GM21723 (cell line): ENCODE results near the gene HHIP.

Experiments used
- ATAC-seq: cut with Tn5 transposase; IDR thresholded peaks from one replicate; pipeline ENCODE4 v1.9.1; 2021; ENCODE audit warnings: mild to moderate bottlenecking, moderate library complexity; ENCODE audit not compliant: unreplicated experiment

Gene HHIP

DNA sequence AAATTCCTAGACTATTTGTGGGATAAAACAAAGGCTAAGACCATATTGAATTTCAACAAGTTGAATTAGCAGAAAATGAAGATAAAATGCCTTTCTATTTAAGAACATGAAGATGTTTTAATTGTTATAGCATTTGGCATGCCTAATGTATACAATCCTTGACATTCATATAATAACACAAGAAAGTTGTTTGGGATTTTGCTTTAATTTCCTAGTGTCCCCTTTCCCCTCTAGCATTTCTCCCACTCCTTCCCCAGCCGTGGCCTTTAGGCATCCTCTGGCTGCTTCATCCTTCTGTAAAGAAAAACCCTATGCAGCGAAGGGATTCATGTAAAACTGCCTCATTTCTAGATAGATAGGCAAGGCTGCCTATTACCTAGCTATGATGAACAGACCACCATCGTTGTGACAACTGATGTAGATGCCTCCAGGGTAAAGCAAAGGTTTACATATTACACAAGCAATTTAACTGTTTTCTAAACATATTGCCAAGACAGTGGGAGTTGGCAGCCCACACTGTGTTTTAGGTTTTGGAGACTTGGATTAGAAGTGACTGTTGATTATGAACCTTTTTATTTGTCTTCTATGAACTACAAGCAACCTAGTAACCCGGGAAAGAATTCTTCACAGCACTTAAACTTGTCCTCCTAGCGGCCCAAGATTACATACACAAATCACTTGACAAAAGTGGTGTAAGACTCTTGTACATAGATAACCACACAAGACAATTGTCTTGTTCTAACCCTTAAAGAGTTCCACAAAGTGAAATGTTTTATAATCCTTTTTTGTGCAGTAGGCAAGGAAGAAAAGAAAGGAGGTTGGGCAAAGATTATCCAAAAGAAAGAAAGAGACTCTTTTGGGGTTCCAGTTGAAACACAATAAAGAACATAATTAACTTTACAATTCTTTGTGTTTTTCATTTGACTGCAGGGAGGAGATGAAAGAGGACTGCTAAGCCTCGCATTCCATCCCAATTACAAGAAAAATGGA lies 59.9 kb downstream of the HHIP start:
- ATAC-seq: no peak

- ATAC-seq: no peak
These were observed 63.2 kb downstream of the HHIP start for GRCh38 chr4:144709159-144709558.

DNA sequence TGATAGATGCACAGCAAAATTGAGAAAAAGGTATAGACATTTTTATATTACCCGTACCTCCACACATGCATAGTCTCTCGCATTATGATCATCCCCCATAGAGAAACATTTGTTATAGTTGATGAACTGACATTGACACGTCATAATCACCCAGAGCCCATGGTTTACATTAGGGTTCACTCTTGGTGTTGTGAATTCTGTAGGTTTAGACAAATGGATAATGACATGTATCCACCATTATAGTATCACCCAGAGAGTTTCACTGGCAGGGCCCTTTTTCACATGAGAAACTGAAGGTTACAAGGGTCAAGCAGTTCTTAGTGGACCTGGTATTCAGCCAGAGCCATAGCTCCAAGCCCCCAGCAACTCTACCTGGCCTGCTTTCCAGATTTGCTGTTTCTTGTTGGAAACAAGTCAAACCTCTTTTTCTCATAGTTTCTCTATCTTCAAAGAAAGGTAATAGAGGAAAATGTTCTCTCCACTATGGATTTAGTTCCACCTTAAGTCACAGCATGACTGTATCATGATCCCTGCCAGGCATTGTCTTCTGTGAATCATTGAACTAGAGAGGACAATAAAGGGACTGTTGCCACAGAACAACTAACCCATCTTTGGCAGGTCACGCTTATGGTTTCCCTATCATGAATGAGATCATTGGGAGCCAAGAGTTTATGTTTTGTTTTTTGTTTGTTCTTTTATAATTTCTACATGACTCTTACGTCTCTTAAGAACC lies 64.0 kb downstream of the HHIP start:
- ATAC-seq: no peak

- ATAC-seq: no peak
These were observed 64.6 kb downstream of the HHIP start for GRCh38 chr4:144710526-144710912.

DNA sequence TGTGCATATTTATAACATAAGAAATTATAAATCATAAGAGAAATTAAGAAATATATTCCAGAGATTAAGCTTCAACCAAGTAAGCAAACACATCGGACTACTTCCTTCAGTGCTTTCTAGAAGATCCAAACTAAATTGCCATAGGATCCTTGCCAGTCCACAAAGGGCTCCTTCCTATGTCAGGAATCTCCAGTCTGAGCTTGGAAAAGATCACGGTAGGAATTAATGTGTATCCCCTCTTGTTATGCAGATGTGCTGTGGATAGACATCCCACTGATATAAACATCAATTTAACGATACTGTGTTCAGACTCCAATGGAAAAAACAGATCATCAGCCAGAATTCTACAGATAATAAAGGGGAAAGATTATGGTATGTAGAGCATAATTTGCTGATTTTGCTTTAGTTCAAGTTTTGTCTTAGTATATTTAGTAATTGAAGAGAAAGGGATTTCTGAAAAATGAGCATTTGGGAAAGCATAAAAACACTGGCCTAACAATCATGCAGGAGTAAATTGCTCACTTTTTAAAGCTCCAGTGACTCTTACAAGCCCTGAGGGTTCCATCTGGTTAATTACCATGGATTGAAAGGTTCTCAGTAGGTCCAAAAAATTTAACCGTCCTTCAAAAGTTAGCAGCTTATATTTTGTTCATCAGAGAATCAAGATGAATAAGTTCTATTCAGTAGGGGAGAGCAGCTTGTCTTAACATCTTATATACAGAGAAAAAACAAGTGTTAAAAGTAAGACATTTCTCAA lies 65.9 kb downstream of the HHIP start:
- no peak for ATAC-seq

DNA sequence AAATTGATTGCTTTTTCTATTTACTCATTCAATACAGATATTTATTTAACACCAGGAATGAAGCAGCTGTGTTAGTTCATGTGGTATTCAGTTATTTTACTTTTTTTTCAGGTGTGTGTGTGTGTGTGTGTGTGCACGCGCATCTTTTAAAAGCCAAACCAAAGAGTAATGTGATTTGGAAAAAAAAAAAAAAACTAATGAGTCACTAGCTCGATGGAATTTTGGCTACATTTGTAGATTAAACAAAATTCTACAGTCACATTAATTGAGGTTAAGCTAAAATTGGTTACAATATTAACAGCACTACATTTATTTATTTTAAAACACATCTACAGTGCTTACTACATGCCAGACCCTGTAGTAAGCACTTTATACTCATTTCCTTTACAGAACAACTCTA lies 66.8 kb downstream of the HHIP start:
- ATAC-seq: no peak

GRCh38 chr4:144714166-144714565 lies 68.2 kb downstream of the HHIP start:
- no peak for ATAC-seq

GRCh38 chr4:144715230-144715629 lies 69.3 kb downstream of the HHIP start:
- ATAC-seq: peak; percentile 65

GRCh38 chr4:144716778-144717177 lies 70.8 kb downstream of the HHIP start:
- no peak for ATAC-seq

GRCh38 chr4:144718958-144719512 lies 73.1 kb downstream of the HHIP start:
- no peak for ATAC-seq

- no peak for ATAC-seq
These were observed 74.5 kb downstream of the HHIP start for GRCh38 chr4:144720491-144720890.

GRCh38 chr4:144721994-144722393 lies 76.0 kb downstream of the HHIP start:
- ATAC-seq: no peak

DNA sequence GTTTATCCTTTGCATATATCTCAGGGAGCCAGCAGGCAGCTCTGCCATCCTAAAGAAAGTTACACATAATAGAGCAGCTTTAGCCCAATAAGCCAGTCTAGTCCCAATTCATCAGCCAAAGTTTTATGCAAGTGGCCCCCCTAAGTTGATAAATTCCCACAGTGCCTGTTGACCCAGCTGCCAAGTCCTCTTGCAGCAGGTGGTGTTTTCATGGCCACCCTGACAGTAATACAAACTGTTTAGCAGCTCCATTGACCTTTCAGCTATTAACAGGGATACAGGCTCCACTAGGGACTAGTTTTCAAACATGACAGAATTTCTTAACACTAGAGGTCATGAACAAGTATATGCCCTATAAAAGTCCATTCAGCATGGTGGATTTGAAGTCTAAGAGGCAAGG lies 77.5 kb downstream of the HHIP start:
- ATAC-seq: no peak

DNA sequence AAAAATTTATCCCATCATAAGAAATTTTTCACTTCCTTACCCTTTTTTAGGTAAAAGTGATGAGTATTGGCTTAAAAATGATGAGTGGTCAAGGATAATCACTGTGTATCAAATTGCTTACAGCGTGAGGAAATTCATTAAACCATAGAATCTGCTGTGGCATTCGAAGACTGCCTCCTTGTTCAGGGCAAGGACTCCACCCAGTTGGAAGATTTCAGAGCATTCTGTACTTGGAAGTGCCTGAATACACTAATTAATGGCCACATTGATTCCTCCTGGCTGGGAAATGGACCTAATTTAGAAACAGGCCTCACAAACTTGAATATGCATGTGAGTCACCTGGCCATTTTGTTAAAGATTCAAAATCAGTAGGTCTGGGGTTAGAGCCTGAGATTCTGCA lies 83.2 kb downstream of the HHIP start:
- no peak for ATAC-seq

DNA sequence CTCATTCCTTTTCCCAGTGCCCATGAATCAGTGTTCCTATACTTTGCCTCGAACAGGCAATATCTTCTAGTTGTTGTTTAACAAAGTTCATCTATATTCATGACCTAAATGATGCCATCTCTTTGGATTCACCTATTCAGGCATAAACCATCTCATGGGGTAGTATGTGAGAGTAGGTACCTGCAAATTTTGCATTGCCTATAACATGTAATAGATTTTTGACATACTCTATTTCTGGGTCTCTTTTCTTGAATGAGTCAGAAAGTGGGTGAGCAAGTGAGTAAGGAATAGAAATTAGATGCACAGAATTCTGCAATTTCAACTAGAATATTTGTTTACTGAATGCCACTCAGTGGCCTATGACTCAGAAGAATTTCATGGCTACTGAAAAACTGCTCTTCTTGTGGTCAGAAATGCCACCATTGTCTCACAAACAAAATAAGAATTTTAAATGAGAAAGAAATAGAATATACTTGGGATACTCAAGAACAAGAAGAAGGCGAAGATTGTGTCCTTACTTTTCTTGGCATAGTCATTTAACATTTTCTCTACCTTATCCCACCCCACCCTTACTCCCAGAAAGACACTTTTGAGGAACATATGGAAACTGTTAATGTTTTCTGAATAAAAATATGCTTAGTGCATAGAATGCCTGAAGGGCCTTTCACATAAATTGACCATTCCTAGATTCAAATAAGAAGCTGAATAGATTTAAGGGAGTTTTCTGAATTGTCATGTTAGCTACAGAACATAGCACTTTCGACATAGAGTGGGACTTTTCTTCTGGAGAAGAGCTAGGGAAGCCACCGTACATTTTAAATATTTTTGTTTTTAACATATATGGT lies 86.8 kb downstream of the HHIP start:
- no peak for ATAC-seq

GRCh38 chr4:144733566-144733965 lies 87.6 kb downstream of the HHIP start:
- no peak for ATAC-seq

GRCh38 chr4:144734522-144734921 lies 88.6 kb downstream of the HHIP start:
- no peak for ATAC-seq

DNA sequence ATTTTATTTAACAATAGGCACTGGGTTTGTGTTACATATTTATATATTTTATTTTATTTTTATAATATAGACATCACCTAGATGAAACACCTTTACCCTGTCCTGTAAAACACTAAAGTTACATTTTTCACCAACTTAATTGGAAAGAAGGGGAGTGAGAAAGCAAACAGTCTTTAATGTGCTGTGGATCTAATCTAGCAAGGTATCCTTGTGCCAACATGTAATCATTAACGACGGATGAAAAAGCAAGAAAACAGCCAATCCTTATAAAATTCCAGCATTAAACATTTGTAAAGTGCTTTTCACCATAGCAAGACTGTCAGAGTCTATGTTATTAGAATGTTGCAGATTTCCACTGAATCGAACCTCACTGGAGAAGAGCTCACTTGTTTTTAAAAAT lies 92.7 kb downstream of the HHIP start:
- ATAC-seq: no peak

GRCh38 chr4:144739511-144740033 lies 93.6 kb downstream of the HHIP start:
- ATAC-seq: no peak

DNA sequence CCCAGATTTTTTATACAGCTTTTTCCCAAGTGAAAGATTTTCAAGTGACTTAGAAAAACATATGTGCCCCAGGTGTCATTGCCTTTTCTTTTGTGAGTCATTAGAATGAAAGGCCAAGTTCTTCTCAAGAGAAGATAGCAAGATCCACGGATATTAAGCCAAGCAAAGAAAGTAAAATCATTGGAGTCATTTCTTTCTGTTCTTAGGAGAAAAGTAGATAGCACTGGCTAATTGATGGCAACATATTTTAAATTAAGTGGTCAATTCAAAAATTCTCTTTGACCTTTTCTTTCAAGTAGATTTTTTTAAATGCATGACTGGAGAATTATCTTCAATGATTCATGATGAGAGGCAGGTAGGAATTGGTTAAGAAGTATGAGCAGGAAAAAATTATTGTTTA lies 94.4 kb downstream of the HHIP start:
- no peak for ATAC-seq
